ENCODE data around the gene CDC14B. TPM values are rescaled to one million over a fixed set of nuclear protein-coding genes. Genes with fewer than 3 reads are reported as not detected.
"Not testable (repeated sequence)": the region's sequence is repeated elsewhere in the genome, so short reads cannot be mapped to it uniquely, and the experiment has no call there.

Gene CDC14B
- 46.2 and 53.2 TPM in 2 replicates for total RNA-seq
- long read RNA-seq, full-length matches to known transcripts, result 4 of 24 reads
- long read RNA-seq, partial matches to known transcripts, result 1 of 24 reads
- long read RNA-seq, other reads (novel, unspliced or antisense), result 19 of 24 reads

DNA sequence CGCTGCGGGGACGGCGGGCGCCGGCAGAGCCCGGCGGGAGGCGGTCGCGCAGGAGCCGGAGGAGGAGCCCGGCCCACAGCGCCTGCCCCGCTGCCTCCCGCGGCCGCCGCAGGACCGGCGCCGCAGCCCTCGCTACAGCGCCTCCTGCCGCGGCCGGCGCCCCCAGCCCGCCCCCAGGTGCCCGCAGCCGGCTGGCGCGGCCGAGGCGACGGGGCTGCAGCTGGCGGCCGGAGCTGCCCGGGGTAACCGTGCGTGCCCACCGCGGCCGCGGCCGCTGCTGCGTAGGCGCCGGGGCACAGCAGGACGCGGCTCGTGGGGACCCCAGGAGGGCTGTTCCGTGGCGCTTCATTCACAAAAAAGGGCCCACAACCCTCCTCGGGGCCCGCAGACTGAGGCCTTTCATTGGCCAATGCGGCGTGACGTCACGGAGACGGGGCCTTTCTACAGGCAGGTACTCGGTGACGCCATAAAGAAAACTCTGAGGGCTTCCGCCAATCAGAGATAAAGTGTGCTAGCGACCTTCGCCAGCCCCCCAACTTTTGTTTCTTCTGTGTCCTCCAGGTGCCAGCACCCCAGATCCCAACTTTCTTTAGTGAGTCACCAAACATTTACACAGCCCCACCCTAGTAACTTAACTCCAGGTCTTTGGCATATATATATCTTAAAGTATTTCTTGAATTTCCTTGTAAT is at the start of gene CDC14B:
Gene CDC14B (minus strand): TSS at position 353 of the 690 bp plus-strand sequence. CDS start 465 bp downstream, outside the sequence.
- TF ChIP-seq, protein P1, sequence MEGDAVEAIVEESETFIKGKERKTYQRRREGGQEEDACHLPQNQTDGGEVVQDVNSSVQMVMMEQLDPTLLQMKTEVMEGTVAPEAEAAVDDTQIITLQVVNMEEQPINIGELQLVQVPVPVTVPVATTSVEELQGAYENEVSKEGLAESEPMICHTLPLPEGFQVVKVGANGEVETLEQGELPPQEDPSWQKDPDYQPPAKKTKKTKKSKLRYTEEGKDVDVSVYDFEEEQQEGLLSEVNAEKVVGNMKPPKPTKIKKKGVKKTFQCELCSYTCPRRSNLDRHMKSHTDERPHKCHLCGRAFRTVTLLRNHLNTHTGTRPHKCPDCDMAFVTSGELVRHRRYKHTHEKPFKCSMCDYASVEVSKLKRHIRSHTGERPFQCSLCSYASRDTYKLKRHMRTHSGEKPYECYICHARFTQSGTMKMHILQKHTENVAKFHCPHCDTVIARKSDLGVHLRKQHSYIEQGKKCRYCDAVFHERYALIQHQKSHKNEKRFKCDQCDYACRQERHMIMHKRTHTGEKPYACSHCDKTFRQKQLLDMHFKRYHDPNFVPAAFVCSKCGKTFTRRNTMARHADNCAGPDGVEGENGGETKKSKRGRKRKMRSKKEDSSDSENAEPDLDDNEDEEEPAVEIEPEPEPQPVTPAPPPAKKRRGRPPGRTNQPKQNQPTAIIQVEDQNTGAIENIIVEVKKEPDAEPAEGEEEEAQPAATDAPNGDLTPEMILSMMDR (IDR thresholded peaks at IDR 0.05; ENCODE audit: unreplicated experiment), result peak; percentile 8
- Mint-ChIP-seq H3K4me1 (ENCODE audit: low read depth) (peaks cover 31% of the 10 kb centered on the region), H3K4me3 (ENCODE audit: low read depth) (peak within 1 kb of the TSS; percentile 78), H3K9me3 (ENCODE audit: low read depth) (no peaks in the 10 kb centered on the region), H3K27ac (peak within 1 kb of the TSS; percentile 96), H3K27me3 (no peaks in the 10 kb centered on the region), H3K36me3 (ENCODE audit: insufficient read depth) (no peaks in the 10 kb centered on the region)
- peak; percentile 89 for DNase-seq (ENCODE audit: low spot score, unreplicated experiment)

- H3K4me3 Mint-ChIP-seq (ENCODE audit: low read depth), result no peak overlapping the region
- no peak overlapping the region for H3K27ac Mint-ChIP-seq
- H3K27me3 Mint-ChIP-seq, result no peaks in the 10 kb centered on the region
- no peaks in the 10 kb centered on the region for H3K9me3 Mint-ChIP-seq (ENCODE audit: low read depth)
- H3K36me3 Mint-ChIP-seq (ENCODE audit: insufficient read depth), result no peaks in the 10 kb centered on the region
- no peaks in the 10 kb centered on the region for H3K4me1 Mint-ChIP-seq (ENCODE audit: low read depth)
- DNase-seq (ENCODE audit: low spot score, unreplicated experiment), result no peak
- TF ChIP-seq, protein P1 (IDR thresholded peaks at IDR 0.05; ENCODE audit: unreplicated experiment), result no peak
Observed at GRCh38 chr9:96668868-96669534, 49.4 kb upstream of the CDC14B start.

DNA sequence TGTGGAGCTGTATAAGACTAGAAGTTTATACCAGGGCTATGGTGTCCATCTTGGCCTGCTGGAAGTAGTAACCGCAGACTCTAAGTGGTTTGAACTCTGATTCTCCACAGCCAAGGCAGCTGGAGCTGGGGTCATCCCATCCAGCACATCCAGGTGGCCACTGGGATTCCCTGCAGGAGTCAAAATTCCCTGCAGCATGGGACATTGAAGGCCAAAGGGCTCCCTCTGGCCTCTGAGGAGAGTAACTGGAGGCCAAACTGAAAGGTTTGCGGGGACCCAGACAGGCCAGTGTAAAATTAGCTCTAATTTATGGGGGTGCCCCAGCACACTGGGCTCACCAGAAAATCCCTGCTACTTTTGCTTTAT is 47.7 kb upstream of the CDC14B start:
- Mint-ChIP-seq H3K4me1 (ENCODE audit: low read depth) (no peaks in the 10 kb centered on the region), H3K9me3 (ENCODE audit: low read depth) (no peaks in the 10 kb centered on the region), H3K36me3 (ENCODE audit: insufficient read depth) (no peaks in the 10 kb centered on the region), H3K27me3 (no peaks in the 10 kb centered on the region), H3K27ac (peak overlapping the region; percentile 64), H3K4me3 (ENCODE audit: low read depth) (no peak overlapping the region)
- DNase-seq (ENCODE audit: low spot score, unreplicated experiment), result no peak
- TF ChIP-seq, protein P1 (IDR thresholded peaks at IDR 0.05; ENCODE audit: unreplicated experiment), result no peak

DNA sequence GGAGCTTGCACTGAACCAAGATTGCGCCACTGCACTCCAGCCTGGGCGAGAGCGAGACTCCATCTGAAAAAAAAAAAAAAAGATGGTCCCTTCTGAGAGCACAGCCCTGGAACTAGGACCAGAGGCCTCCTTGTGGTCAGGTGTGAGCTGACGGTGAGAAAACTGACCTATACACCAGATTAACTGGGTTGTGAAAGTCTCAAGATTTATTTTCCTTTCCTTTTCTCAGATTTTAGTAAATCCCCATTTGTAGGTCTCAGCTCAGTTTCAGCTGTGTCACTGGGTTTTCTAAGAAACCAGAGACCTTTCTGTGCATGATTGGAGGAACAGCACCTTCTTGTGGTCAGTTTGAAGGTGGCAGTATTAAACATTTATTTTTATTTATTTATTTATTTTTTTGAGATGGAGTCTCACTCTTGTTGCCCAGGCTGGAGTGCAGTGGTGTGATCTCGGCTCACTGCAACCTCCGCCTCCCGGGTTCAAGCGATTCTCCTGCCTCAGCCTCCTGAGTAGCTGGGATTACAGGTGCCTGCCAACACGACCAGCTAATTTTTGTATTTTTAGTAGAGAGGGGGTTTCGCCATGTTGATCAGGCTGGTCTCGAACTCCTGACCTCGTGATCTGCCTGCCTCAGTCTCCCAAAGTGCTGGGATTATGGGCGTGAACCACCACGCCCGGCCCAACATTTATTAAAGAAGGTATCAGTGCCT is 47.2 kb upstream of the CDC14B start:
- not testable (repeated sequence) for DNase-seq (ENCODE audit: low spot score, unreplicated experiment); H3K4me3 Mint-ChIP-seq (ENCODE audit: low read depth); H3K27ac Mint-ChIP-seq; H3K27me3 Mint-ChIP-seq; H3K4me1 Mint-ChIP-seq (ENCODE audit: low read depth); H3K36me3 Mint-ChIP-seq (ENCODE audit: insufficient read depth); H3K9me3 Mint-ChIP-seq (ENCODE audit: low read depth)
- TF ChIP-seq, protein P1 (IDR thresholded peaks at IDR 0.05; ENCODE audit: unreplicated experiment), result peak; percentile 83

GRCh38 chr9:96665789-96666188 is 46.1 kb upstream of the CDC14B start:
- Mint-ChIP-seq H3K36me3 (ENCODE audit: insufficient read depth) (no peaks in the 10 kb centered on the region), H3K27ac (no peak overlapping the region), H3K4me1 (ENCODE audit: low read depth) (no peaks in the 10 kb centered on the region), H3K27me3 (no peaks in the 10 kb centered on the region), H3K9me3 (ENCODE audit: low read depth) (no peaks in the 10 kb centered on the region), H3K4me3 (ENCODE audit: low read depth) (no peak overlapping the region)
- no peak for DNase-seq (ENCODE audit: low spot score, unreplicated experiment)
- TF ChIP-seq, protein P1 (IDR thresholded peaks at IDR 0.05; ENCODE audit: unreplicated experiment), result no peak

Data from progenitor cell of endocrine pancreas (in vitro differentiated cells).